Fibroblast of the conjunctiva (primary cell): ENCODE results near the gene SF3B1.
"Not testable (repeated sequence)": the region's sequence is repeated elsewhere in the genome, so short reads cannot be mapped to it uniquely, and the experiment has no call there.

Source experiments
- DNase-seq: peaks from one replicate; pipeline ENCODE4 v3.0.0-alpha.2; 2010; ENCODE audit warnings: low read depth

Gene SF3B1

GRCh38 chr2:197434541-197435513, at the start of gene SF3B1:
TSS of gene SF3B1 (minus strand) at chr2:197435028. CDS start at chr2:197434999, 29 bp downstream.
- DNase-seq: peak; percentile 95

- DNase-seq: not testable (repeated sequence)
These were observed 49.4 kb upstream of the SF3B1 start for GRCh38 chr2:197484248-197484647.

GRCh38 chr2:197480165-197481036, 45.6 kb upstream of the SF3B1 start:
- DNase-seq: no peak

- no peak for DNase-seq
These were observed 43.0 kb upstream of the SF3B1 start for GRCh38 chr2:197477797-197478196.

GRCh38 chr2:197472166-197472565, 37.3 kb upstream of the SF3B1 start:
- no peak for DNase-seq

GRCh38 chr2:197464175-197464574, 29.3 kb upstream of the SF3B1 start:
- no peak for DNase-seq

GRCh38 chr2:197461057-197461456, 26.2 kb upstream of the SF3B1 start:
- DNase-seq: no peak

GRCh38 chr2:197460649-197461048, 25.8 kb upstream of the SF3B1 start:
- no peak for DNase-seq

- DNase-seq: no peak
These were observed 20.6 kb upstream of the SF3B1 start for GRCh38 chr2:197455428-197455827.

GRCh38 chr2:197454923-197455322, 20.1 kb upstream of the SF3B1 start:
- no peak for DNase-seq

GRCh38 chr2:197453914-197454398, 19.1 kb upstream of the SF3B1 start:
- peak; percentile 88 for DNase-seq

- DNase-seq: peak; percentile 100
These were observed 18.5 kb upstream of the SF3B1 start, which contains the start of gene COQ10B for GRCh38 chr2:197453123-197453913. TSS of gene COQ10B (plus strand) at chr2:197453552. CDS start at chr2:197453561, 9 bp downstream.

GRCh38 chr2:197452754-197453122, 17.9 kb upstream of the SF3B1 start:
- no peak for DNase-seq

GRCh38 chr2:197450935-197451358, 16.1 kb upstream of the SF3B1 start:
- not testable (repeated sequence) for DNase-seq

- DNase-seq: no peak
These were observed 15.6 kb upstream of the SF3B1 start for GRCh38 chr2:197450465-197450864.

GRCh38 chr2:197446844-197447243, 12.0 kb upstream of the SF3B1 start:
- no peak for DNase-seq

GRCh38 chr2:197445746-197446145, 10.9 kb upstream of the SF3B1 start:
- no peak for DNase-seq

GRCh38 chr2:197442857-197443256, 8.0 kb upstream of the SF3B1 start:
- DNase-seq: no peak

- no peak for DNase-seq
These were observed 2.6 kb upstream of the SF3B1 start for GRCh38 chr2:197437380-197437779.

GRCh38 chr2:197435598-197436420, 981 bp upstream of the SF3B1 start:
- DNase-seq: no peak
